KOPT-K1 (cell line): ENCODE results near the gene RLBP1.

Source experiments
- H3K27ac ChIP-seq: fragments of 200-600 bp; sonication (generic); 2 replicates; pipeline ENCODE4 v1.5.1; 2016; ENCODE audit warnings: antibody characterized with exemption, mild to moderate bottlenecking, low read depth, low read length; ENCODE audit not compliant: poor library complexity, severe bottlenecking
- H3K36me3 ChIP-seq: fragments of 200-600 bp; sonication (generic); 2 replicates; pipeline ENCODE4 v1.5.1; 2017; ENCODE audit warnings: antibody characterized with exemption, mild to moderate bottlenecking, low read length, moderate library complexity; ENCODE audit not compliant: insufficient read depth
- H3K9me3 ChIP-seq: fragments of 200-600 bp; sonication (generic); 2 replicates; pipeline ENCODE4 v1.5.1; 2017; ENCODE audit warnings: antibody characterized with exemption, low read length, mild to moderate bottlenecking; ENCODE audit not compliant: insufficient read depth, poor library complexity, severe bottlenecking

RLBP1 gene

DNA sequence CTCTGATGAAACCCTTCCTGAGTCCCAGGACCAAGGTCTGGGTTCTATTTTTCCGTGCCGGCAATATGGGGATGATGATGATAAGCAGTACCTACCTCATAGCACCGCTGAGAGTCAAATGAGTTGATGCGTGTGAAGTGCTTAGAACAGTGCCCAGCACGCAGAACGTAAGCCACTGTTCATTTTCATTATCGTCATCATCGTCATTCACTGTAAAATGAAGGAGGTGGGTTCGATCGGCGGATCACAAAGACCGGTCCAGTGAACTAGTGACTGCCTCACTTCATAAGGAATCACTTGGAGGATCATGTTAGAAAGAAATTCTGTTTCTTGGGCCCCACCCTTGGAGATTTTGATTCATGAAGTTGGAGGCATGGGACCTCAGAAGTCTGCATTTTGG is 44.3 kb downstream of the RLBP1 start:
- no peak overlapping the region for H3K27ac ChIP-seq
- peaks cover 28% of the 10 kb centered on the region for H3K36me3 ChIP-seq
- H3K9me3 ChIP-seq = no peaks in the 10 kb centered on the region

GRCh38 chr15:89175617-89176191 is 45.7 kb downstream of the RLBP1 start:
- no peak overlapping the region for H3K27ac ChIP-seq
- no peaks in the 10 kb centered on the region for H3K9me3 ChIP-seq
- H3K36me3 ChIP-seq = peaks cover 28% of the 10 kb centered on the region

DNA sequence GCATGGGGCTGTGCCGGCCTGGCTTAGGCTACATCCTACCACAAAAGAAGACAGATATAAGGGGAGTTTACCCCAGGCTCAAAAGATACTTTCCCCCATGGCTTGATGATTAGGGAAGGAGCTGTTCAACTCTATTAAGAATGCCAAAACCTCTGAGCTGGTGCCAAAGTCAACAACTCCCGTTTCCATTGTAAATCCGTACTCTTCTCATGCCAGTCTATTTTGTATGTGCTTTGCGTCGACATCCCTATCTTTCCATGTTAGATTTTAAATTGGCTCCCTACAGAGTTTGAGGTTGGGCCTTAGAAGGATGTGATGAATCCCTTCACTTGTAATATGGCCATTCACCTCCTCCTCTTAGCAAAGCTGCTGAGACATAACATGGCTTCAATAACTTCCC is 46.9 kb downstream of the RLBP1 start:
- H3K36me3 ChIP-seq = peaks cover 28% of the 10 kb centered on the region
- H3K27ac ChIP-seq = no peak overlapping the region

GRCh38 chr15:89172921-89173320 is 48.5 kb downstream of the RLBP1 start:
- Histone ChIP-seq H3K27ac (no peak overlapping the region), H3K36me3 (peaks cover 21% of the 10 kb centered on the region), H3K9me3 (no peaks in the 10 kb centered on the region)

More for the DNA sequence above, 46.9 kb downstream of the RLBP1 start:
- no peaks in the 10 kb centered on the region for H3K9me3 ChIP-seq

- peaks cover 7% of the 10 kb centered on the region; the same call in 1 of the 2 replicates for H3K36me3 ChIP-seq
- H3K9me3 ChIP-seq = no peaks in the 10 kb centered on the region
- H3K27ac ChIP-seq = no peak overlapping the region
Observed at GRCh38 chr15:89171136-89172072, 50.0 kb downstream of the RLBP1 start.

DNA sequence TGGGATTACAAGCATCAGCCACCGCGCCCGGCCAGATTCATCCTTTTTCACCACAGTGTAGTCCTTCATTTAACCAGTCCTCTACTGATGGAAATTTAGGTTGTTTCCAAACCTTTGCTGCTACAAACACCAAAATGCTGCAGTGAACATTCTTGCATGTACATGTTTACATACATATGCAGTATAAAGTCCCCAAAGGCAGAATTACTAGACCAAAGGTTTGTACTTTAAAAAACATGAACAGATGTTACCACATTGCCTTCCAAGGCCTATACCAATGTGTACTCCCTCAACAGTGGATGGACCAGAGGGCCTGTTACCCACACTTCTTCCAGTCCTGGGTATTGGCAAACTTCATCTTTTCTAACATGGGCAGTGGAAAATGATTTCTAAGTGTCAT is 51.0 kb downstream of the RLBP1 start:
- no peaks in the 10 kb centered on the region for H3K9me3 ChIP-seq
- H3K27ac ChIP-seq = no peak overlapping the region
- H3K36me3 ChIP-seq = 0 out of 2 replicates have a peak, but pooled peaks cover 4% of the 10 kb centered on the region

DNA sequence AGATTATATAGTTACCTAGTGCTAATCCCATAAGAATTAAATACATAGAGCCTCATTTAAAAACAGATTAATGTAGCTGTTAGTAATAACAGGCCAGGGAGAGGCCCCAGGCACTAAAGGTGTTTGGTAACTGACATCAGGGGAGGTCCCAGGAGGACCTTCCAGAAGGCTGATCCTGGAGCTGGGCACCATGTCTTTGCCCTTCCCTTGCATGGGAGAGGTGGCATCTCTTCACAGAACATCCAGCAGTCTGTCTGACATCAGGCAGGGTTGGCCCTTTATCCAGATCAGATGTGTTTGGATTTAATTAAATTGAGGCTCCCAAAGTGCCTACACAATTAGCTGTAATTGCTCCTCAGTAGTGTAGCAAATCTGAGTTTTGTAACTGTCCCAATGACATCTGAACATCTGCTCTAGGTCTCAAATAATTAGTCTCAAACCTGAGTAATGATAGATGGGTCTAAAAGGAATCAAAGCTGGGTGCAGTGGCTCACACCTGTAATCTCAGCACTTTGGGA is 53.0 kb downstream of the RLBP1 start:
- Histone ChIP-seq H3K27ac (no peak overlapping the region), H3K36me3 (peaks cover 4% of the 10 kb centered on the region; the same call in 1 of the 2 replicates), H3K9me3 (no peaks in the 10 kb centered on the region)

DNA sequence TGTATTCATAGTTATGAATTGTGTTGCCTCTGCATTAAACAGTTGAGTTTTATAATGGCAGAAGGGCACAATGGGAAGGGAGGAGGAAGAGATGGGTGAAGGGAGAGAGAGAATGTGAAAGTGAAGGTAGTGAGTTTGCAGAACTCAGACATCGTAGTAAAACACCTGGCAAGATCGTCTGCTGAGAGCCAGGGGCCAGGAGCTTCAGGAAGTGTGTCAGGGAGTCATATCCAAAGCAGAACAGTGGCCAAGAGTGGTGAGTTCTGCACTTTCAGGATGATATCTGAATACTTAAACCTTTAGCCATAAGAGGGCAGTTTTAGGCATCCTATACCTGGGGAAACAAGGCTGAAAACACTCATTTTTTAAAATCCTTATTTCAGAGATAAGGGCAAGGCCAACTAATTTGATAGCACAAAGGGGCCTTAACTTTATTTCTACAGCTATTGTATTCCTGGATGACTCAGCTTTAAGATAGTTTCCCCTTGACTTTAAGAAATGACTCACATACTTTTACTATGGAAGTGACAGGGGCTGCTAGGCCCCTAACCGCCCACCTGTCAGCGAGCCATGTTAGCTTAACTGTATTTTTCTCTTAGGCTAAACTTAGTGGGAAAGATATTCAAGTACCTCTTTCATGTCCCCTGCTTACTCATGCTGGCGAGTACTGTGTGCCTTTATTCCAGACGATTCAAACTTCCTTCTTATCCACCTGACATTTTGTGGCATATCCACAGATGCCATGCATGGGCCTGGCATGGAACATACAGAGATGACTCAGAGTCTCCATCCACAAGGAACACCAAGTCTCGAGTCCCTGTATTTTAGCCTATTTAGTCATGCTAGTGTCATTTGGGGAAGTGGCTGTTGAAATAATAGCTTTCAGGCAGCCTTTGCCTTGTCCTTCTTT is 53.9 kb downstream of the RLBP1 start:
- Histone ChIP-seq H3K27ac (no peak overlapping the region), H3K36me3 (no peaks in the 10 kb centered on the region; the same call in 1 of the 2 replicates), H3K9me3 (no peaks in the 10 kb centered on the region)

- Histone ChIP-seq H3K9me3 (no peaks in the 10 kb centered on the region), H3K27ac (no peak overlapping the region), H3K36me3 (no peaks in the 10 kb centered on the region; the same call in 1 of the 2 replicates)
Observed at GRCh38 chr15:89165677-89166076, 55.7 kb downstream of the RLBP1 start.

- no peaks in the 10 kb centered on the region; the same call in 1 of the 2 replicates for H3K36me3 ChIP-seq
- H3K27ac ChIP-seq = no peak overlapping the region
- no peaks in the 10 kb centered on the region for H3K9me3 ChIP-seq
Observed at GRCh38 chr15:89164712-89165211, 56.6 kb downstream of the RLBP1 start.

DNA sequence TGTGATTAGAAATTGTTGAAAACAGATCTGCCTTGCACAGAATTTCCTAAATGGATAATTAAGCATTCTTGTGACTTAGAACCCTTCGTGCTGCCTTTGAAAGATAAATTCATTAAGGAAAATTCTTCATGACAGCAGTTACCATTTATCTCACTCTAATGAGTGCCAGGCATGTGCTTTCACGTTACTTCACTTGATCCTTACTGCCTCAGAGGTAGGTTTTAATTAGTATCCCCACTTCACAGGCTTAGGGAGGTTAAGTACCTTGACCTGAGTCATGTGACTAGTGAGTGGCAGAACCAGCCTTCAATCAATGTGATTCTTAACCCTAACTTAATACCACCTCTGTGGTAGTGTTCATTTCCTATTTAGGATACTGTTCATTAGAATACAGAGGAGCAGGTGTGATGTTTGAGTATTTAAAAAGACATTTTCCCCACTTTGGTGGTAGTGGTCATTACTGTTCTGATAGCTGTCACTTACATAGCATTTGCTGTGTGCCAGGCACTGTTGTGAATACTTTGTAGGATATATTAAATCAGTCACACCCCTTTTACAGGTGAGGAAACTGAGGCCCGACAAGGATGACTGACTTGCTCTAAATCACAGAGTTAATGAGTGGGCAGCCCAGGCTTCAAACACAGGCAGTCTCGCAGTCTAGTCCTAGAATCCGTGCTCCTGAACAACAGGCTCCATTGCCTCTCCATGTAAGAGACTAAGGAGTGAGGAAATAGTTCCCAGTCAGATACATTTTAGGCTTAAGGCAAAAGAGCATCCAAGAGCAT is 57.9 kb downstream of the RLBP1 start:
- Histone ChIP-seq H3K27ac (no peak overlapping the region), H3K9me3 (no peaks in the 10 kb centered on the region), H3K36me3 (no peaks in the 10 kb centered on the region; the same call in 1 of the 2 replicates)

DNA sequence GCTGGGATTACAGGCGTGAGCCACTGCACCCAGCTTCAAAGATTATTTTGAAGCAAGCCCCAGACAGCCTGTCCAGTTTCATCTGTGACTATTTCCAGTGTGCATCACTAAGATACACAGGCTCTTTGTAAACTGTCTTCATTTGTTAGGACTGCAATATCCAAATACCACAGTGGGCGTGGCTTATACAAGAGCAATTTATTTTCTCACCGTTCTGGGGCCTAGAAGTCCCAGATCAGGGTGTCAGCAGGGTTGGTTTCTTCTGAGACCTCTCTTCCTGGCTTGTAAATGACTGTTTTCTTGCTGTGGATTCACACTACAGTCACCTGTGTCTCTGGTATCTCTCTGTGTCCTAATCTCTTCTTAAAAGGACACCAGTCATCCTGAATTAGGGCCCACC is 59.7 kb downstream of the RLBP1 start:
- no peaks in the 10 kb centered on the region for H3K9me3 ChIP-seq
- no peak overlapping the region for H3K27ac ChIP-seq
- peaks cover 6% of the 10 kb centered on the region; the same call in 1 of the 2 replicates for H3K36me3 ChIP-seq
